Vagina (tissue), 2 donors: Measurements from ENCODE around the gene MTRF1. TPM values are rescaled to one million over a fixed set of nuclear protein-coding genes. Genes with fewer than 3 reads are reported as not detected.

ENCODE experiments used
- DNase-seq, 2 donors: peaks; one replicate each; pipeline ENCODE4 v3.0.0-alpha.2; 2017; ENCODE audit errors: extremely low spot score in 2 of 2
- H3K27ac ChIP-seq: fragments of 200-600 bp; sonication (generic); one replicate; pipeline ENCODE4 v1.5.1; 2019
- H3K27me3 ChIP-seq: fragments of 200-600 bp; sonication (generic); one replicate; pipeline ENCODE4 v1.5.1; 2019
- H3K36me3 ChIP-seq, 2 donors: fragments of 200-600 bp; sonication (generic); one replicate each; pipeline ENCODE4 v1.5.1; 2017 to 2019
- H3K4me1 ChIP-seq: fragments of 200-600 bp; sonication (generic); one replicate; pipeline ENCODE4 v1.5.1; 2019
- H3K4me3 ChIP-seq, 2 donors: fragments of 200-600 bp; sonication (generic); 1 replicate in 1 of 2; 2 replicates in 1 of 2; pipeline ENCODE4 v1.5.1; 2016 to 2019
- H3K9me3 ChIP-seq: fragments of 200-600 bp; sonication (generic); one replicate; pipeline ENCODE4 v1.5.1; 2019
- POLR2A ChIP-seq, 2 donors: fragments of 450-650 bp; IDR thresholded peaks; one replicate each; pipeline ENCODE4 v1.6.1; 2017; ENCODE audit warnings: antibody characterized with exemption in 2 of 2, mild to moderate bottlenecking in 2 of 2, moderate library complexity in 2 of 2
- POLR2AphosphoS5 ChIP-seq, 2 donors: sonication (generic); formaldehyde crosslinking; IDR thresholded peaks; one replicate each; pipeline ENCODE4 v1.9.0; 2017; ENCODE audit warnings: antibody characterized with exemption in 2 of 2, mild to moderate bottlenecking in 2 of 2, low read depth in 1 of 2; ENCODE audit not compliant: insufficient read depth in 1 of 2
- intact Hi-C: fragments of 100-400 bp; cut with DNase I; formaldehyde crosslinking; loops from one replicate; pipeline ENCODE4 v1.15.1; 2023
- total RNA-seq: library from RNA; depleted of rRNA; stranded (reverse); fragments of >200 nt; gene quantifications from one replicate; pipeline ENCODE4 v1.2.3, GENCODE V29; 2016
- TF ChIP-seq, protein P1 (sequence below), 3 experiments: fragments of 450-650 bp in 2 of 3; fragments of 200-600 bp in 1 of 3; sonication (generic) in 1 of 3; IDR thresholded peaks; one replicate each; pipeline ENCODE4 v1.5.1; 2017 to 2019; ENCODE audit warnings: antibody characterized with exemption in 3 of 3, mild to moderate bottlenecking in 2 of 3, moderate library complexity in 2 of 3

MTRF1 gene
- total RNA-seq, 1 donor from 2014 or later = 17.2 TPM

DNA sequence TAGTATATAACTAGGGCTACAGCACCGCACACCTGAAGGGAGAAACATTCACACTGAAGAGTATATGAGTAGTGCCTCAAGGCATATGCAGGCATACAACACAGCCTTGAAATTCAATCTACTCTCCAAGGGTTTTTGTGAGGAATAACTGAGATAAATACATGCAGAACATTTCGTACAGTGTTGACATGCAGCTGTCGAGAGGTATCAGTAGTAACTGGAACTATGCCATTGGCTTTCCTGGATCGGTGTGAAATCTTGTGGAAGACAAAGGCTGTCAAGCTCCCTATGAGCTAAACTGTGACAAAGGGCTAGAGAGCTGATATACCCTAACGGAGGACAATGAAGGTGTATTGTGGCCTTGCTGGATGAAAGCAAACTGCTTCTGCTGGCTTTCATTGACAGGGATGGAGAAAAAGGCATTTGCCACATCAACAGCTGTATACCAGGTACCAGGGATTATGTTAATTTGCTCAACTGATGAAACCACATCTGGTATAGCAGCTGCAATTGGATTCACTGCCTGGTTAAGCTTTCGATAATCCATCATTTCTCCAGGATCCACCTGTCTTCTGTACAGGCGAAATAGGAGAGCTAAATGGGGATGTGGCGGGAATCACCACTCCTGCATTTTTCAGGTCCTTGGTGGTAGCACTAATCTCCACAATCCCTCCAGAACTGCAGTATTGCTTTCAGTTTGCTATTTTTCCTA, 16.3 kb downstream of the MTRF1 start:
- H3K27ac ChIP-seq = no peak overlapping the region
- H3K27me3 ChIP-seq = no peaks in the 10 kb centered on the region
- TF ChIP-seq POLR2A (IDR thresholded peaks at IDR 0.05) (no peak), POLR2AphosphoS5 (IDR thresholded peaks at IDR 0.05; ENCODE audit: insufficient read depth in 1 of 2, low read depth in 1 of 2) (no peak)
- TF ChIP-seq, protein P1, sequence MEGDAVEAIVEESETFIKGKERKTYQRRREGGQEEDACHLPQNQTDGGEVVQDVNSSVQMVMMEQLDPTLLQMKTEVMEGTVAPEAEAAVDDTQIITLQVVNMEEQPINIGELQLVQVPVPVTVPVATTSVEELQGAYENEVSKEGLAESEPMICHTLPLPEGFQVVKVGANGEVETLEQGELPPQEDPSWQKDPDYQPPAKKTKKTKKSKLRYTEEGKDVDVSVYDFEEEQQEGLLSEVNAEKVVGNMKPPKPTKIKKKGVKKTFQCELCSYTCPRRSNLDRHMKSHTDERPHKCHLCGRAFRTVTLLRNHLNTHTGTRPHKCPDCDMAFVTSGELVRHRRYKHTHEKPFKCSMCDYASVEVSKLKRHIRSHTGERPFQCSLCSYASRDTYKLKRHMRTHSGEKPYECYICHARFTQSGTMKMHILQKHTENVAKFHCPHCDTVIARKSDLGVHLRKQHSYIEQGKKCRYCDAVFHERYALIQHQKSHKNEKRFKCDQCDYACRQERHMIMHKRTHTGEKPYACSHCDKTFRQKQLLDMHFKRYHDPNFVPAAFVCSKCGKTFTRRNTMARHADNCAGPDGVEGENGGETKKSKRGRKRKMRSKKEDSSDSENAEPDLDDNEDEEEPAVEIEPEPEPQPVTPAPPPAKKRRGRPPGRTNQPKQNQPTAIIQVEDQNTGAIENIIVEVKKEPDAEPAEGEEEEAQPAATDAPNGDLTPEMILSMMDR (IDR thresholded peaks at IDR 0.05) = no peak
- H3K9me3 ChIP-seq = no peaks in the 10 kb centered on the region
- intact Hi-C loops = no loop called here
- DNase-seq = no peak
- H3K4me3 ChIP-seq = no peak overlapping the region
- H3K4me1 ChIP-seq = peaks cover 15% of the 10 kb centered on the region
- H3K36me3 ChIP-seq = no peaks in the 10 kb centered on the region

DNA sequence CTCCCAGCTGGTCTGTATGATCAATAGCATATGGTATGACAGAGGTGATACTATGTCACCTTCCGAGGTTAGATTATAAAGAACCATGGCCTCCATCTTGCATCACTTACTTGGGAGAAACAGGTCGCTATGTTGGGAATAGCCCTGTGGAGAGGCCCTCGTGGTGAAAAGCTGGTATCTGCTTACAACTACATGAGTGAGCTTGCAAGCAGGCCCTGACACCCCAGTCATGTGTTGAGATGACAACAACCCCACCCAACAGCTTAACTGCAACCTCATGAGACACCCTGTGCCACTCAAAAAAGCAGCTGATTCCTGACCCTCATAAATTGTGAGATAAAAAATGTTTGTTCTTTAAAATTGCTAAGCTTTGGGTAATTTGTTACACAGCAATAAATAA, 18.8 kb downstream of the MTRF1 start:
- intact Hi-C loops = no loop called here
- H3K9me3 ChIP-seq = no peaks in the 10 kb centered on the region
- peaks cover 15% of the 10 kb centered on the region for H3K4me1 ChIP-seq
- no peak overlapping the region for H3K4me3 ChIP-seq
- H3K36me3 ChIP-seq = peaks cover 0 to 8% of the 10 kb centered on the region in 2 donors
- no peak for DNase-seq
- peak overlapping the region; percentile 79 for H3K27ac ChIP-seq
- H3K27me3 ChIP-seq = no peaks in the 10 kb centered on the region
- TF ChIP-seq POLR2A (IDR thresholded peaks at IDR 0.05) = no peak
- TF ChIP-seq, protein P1 (IDR thresholded peaks at IDR 0.05) = no peak
- no peak for TF ChIP-seq POLR2AphosphoS5 (IDR thresholded peaks at IDR 0.05; ENCODE audit: insufficient read depth in 1 of 2, low read depth in 1 of 2)

DNA sequence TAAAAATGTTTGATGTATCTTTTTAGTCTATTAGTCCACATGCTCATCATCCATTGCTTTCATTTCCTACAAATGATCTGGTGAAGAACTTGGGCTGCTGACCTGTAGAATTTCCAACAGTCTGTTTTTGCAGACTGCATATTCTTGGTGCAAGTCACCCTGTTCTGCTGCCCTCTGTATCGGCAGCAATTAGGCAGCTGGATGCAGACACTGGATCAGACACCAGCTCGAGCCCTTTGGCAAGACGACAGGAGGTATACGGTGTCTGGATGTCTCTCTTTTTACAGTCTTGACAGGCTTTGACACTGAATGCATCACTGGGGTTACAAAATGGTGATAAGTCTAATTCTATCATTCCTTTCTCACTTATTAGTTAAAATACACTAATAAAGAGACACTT, 21.8 kb downstream of the MTRF1 start:
- H3K4me3 ChIP-seq = no peak overlapping the region
- peaks cover 0 to 8% of the 10 kb centered on the region in 2 donors for H3K36me3 ChIP-seq
- peaks cover 15% of the 10 kb centered on the region for H3K4me1 ChIP-seq
- intact Hi-C loops = no loop called here
- no peaks in the 10 kb centered on the region for H3K9me3 ChIP-seq
- TF ChIP-seq POLR2A (IDR thresholded peaks at IDR 0.05) = no peak
- no peak overlapping the region for H3K27ac ChIP-seq
- H3K27me3 ChIP-seq = no peaks in the 10 kb centered on the region
- DNase-seq = no peak

DNA sequence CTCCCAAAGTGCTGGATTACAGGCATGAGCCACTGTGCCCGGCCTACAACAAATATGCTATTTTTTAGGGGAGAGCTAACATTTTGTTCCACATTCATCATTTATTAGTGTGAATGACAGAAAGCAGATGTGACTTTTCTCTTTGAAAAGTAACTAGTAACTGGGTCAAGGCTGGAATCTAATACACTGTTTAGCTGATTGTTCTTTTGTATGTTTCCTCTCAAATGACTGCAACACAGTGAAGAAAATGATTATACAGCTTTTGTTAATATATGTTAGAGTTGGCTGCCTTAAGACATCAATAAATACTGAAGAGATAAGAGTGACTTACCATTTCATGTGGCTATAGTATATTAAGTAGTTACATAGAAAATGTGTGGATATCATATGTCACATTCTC, 27.0 kb downstream of the MTRF1 start:
- Histone ChIP-seq H3K4me3 (no peak overlapping the region), H3K27ac (no peak overlapping the region), H3K36me3 (peaks cover 0 to 17% of the 10 kb centered on the region in 2 donors), H3K9me3 (no peaks in the 10 kb centered on the region), H3K27me3 (no peaks in the 10 kb centered on the region), H3K4me1 (no peaks in the 10 kb centered on the region)
- intact Hi-C loops = no loop called here
- DNase-seq = no peak
- no peak for TF ChIP-seq POLR2AphosphoS5 (IDR thresholded peaks at IDR 0.05; ENCODE audit: insufficient read depth in 1 of 2, low read depth in 1 of 2)

DNA sequence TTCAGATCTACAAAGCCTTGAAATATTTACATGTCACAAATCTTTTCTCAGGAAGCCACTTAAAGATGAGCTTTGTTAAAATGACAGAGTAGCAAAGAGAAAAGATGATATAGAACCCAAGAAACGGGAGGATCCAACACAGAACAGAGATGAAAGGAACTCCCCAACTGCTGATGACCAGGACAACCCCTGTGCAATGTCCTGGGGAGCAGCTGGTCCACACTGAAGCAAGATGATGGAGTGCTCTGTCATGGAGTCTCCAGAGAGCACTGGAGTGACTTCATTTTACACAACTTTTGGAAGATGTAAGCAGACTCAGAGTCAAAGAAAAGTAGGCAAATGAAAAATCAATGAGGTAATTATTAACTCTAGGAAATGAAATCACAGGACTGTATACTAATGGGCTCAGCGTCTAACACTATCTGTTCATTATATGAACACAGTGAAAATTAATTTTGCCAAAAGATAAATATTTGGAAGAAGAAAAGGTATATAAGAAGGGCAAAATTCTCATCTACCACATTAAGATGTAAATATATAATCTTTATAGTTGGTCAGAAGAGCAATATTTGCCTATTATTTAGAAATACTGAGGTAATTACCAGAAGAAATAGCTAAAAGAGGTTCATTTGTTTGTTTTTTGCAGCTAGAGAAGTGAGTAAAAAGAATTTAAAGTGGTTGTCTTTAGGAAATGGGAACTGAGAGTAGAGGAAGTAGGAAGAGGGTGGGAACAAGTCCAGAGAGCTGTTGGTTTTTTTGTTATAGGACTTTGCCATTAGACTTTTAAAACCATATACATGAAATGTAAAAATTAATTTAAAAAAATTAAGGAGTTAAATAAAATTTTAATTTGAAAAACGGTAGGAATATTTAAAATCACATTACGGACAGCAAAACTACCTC, 30.5 kb downstream of the MTRF1 start:
- Histone ChIP-seq H3K27ac (no peak overlapping the region), H3K36me3 (peaks cover 0 to 9% of the 10 kb centered on the region in 2 donors), H3K27me3 (no peaks in the 10 kb centered on the region), H3K4me1 (no peaks in the 10 kb centered on the region), H3K9me3 (no peaks in the 10 kb centered on the region), H3K4me3 (no peak overlapping the region)
- intact Hi-C loops = no loop called here
- DNase-seq = no peak
- no peak for TF ChIP-seq POLR2A (IDR thresholded peaks at IDR 0.05)
- TF ChIP-seq POLR2AphosphoS5 (IDR thresholded peaks at IDR 0.05; ENCODE audit: insufficient read depth in 1 of 2, low read depth in 1 of 2) = no peak
- TF ChIP-seq, protein P1 (IDR thresholded peaks at IDR 0.05) = no peak
